ENCODE measurements around the gene SELPLG.
"Not testable (repeated sequence)": the region's sequence is repeated elsewhere in the genome, so short reads cannot be mapped to it uniquely, and the experiment has no call there.

The SELPLG gene

DNA sequence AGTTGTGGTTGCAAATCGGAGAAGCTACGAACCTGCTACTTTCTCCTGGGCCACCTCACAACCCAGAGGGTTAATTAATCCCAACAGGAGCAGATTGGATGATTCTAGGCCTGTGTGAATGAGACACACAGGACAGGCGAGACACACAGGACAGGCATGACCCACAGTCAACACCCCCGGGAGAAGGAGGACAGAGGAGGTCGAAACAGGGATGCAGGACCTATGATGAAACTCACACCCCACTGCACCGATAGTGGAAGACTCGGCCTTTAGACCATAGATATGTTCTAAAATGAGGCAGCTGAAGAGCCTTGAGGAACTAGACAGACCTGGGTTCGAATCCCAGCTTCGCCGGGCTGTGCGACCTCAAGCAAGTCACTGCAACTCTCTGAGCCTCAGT is 47.4 kb downstream of the SELPLG start:
- no peak for DNase-seq

DNA sequence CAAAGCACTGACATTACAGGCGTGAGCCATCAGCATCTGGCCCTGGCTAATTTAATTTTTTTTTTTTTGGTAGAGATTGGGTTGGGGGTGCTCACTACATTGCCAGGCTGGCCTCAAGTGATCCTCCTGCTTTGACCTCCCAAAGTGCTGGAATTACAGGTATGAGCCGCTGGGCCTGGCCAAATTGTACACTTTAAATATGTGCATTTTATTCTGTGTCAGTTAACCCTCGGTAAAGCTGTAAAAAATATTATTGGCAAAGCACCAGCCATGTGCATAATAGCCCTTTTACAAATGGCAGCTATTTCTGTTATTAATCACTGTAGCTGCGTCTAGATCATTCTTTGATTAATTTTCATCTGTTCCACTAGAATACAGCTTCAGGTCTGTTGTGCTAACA is 47.8 kb downstream of the SELPLG start:
- DNase-seq: no peak

DNA sequence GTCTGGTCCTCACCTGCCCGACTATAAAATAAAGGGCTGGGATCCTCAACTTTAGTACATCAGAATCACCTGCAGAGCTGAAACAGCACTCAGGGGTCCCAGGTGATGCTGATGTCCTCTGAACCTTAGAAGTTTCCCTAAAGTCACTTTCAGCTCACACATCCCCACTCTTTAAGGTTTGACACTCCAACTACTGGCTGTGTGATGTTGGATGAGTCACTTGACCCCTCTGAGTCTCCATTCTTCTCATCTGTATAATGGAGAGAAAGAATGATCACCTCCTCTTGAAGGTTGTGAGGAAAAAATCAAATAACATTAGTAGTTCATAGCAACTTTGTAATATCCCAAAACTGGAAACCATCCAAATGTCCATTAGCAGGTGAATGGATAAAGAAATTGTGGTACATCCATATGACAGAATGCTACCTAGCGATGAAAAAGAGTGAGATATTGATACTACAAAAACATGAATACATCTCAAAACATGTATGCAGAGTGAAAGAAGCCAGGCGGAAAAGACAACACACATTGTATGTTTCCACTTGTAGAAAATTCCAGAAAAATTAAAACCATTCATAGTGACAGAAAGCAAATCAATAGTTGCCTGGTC is 49.1 kb downstream of the SELPLG start:
- DNase-seq: no peak

DNA sequence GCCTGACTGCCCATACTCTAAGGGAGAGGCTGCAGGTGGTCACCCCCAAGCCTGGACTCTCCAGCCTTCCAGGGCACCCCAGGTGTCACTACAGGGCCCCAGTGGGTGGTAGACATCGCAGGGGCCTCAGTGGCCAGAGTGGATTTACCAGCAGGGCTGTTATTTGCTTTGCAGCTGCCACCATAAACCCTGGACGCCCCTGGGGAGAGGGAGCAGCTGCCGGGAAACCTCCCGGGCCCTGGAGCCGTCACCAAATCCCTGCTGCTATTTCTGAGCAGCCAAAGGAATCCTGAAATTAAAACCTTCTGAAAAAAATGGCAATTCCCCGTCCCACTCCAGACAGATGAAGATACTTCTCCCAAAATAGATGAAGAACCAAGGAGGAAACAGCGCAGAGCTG is 49.7 kb downstream of the SELPLG start:
- DNase-seq: no peak

DNA sequence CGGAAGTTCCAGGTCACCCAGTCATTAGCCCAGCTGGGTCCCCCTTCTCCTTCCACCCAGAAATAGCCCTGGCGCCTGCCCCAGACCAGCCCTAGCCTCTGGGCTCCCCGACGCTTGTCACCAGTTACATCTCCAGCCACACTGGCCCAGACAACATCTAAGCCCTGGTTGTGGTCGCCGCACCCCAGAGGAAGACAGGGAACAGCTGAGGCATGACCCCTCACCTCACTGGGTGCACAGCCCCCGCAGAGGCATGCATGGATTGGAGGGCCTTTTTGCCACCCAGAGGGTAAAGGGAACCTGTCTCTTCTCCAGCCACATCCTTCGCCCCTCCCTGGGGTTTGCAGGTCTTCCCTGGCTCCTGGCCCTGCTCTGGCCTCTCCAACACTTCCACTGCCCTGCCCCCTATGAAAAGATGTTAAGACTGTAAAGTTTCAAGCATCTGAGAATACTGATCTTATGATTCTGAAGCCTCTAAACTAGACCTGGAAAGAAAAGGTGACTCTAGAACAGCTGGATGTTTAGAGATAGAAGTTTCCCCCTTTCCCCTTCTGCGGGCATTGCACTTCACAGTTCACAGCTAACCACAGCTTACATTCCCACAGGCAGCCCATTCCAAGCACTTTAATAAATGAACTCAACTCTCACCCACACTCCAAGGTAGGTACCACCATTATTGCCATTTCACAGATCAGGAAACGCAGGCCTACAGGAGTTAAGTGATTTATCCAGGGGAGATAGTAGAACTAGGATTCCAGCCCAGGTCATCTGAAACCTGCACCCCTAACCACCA is 50.5 kb downstream of the SELPLG start:
- no peak for DNase-seq

DNA sequence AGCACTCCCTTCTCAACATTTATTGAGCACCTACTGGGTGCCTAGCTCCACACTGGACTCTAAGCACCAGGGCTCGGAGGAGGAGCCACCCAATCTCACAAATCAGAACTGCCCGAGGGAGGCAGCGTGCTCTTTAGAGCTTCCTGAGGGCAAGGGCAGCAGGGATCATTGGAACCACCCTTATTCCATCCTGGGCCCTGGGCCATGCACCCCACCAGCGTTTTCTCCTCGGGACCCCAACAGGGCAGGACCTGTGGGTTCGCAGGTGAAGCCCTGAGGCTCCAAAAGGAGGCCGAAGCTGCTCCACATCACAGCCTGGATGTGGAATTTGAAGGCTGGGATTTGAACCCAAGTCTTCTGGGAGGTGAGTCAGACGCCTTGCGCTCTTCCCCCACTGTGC is 51.2 kb downstream of the SELPLG start:
- no peak for DNase-seq

DNA sequence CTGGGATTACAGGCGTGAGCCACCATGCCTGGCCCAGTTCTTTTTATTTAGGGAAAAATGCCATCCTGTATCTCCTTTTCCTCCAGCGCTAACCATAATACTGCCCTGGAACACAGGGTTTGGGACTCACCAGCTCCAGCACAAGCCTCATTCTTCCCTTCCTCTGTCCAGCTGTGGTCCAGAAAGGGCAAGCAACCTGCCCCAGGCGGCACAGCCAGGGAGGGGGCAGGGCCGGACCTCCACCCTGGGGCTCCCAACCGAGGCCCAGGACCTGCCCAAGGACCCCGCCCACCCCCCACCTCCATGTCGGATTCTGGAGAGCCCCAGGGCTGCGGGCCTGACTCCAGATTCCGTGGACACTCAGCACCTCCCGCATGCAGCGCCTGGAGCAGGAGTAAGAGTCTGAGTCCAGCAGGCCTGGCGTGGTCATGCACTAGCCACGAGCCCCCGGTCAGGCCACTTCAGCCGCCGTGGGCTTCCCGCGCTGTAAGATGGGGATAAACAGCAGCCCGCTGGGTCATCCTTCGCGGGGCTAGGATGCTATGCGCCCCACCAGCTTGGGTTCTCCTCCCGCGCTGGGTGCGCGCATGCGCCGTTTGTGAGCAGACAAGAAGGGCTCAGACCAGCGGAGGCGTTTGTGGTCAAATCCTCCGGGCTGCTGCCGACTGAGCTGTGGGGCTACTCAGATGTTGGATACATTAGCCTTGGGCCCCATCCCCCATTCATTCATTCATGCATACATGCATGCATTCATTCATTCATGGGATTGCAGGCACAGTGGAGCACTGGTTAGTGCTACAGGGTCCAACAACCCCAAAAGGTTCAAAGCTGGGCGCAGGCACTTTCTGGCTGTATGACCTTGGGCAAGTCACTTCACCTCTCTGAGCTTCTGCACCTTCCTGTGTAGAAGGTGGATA is 52.1 kb downstream of the SELPLG start:
- DNase-seq: no peak

DNA sequence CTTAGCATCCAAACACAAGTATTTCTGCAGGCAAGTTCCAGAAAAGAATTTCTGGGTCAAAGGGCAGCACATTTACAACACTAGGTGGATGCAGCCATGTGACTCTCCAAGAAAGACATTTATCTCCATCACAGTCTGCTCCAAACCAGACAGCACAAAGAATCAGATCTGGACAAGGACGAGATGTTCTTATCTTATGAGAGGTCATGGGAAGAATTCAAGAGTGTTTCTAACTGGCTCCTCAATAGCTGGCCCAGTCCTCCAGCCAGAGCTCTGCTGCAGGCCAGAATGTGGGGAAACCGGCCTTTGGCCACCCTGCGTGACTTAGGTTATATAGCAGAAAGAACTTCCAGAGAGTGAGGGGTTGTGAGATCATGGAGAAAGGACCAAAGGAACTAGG is 53.2 kb downstream of the SELPLG start:
- no peak for DNase-seq

DNA sequence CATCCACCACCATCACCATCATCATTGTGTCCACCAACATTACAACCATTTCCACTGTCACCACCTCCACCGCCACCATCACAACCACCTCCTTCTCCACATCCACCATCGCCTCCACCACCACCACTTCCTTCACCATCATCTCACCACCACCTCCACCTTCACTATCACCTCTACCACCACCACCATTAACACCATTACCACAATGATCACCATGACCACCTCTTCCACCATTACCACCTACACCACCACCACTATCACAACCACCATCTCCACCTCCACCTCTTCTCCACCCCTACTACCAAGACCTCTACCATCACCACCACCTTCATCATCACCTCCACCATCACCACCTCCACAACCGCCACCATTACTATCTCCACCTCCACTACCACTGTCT is 54.9 kb downstream of the SELPLG start:
- DNase-seq: no peak

DNA sequence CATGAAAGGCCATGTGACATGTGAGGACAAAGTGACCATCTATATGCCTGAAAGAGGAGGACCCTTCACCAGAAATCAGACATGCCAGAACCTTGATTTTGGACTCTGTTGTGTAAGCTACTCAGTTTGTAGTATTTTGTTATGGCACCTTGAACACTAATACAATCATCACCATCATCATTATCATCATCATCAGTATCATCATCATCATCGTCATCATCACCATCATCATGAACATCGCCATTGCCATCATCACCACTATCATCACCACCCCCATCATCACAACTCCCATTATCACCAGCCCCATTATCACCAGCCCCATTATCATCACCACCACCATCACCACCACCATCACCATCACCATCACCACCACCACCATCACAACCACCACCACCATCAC is 55.4 kb downstream of the SELPLG start:
- DNase-seq: no peak

DNA sequence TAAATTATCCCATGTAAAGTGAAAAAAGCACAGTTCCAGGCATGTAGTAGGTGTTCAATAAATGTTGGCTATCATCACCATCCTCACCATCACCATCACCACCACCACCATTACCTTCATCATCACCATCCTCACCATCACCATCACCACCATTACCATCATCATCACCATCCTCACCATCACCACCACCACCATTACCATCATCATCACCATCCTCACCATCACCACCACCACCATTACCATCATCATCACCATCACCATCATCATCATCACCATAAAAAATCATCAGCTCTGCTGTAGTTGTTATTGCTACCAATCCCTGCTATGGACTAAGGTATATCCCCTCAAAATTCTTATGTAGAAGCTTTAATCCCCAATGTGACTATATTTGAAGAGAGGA is 56.2 kb downstream of the SELPLG start:
- DNase-seq: no peak

DNA sequence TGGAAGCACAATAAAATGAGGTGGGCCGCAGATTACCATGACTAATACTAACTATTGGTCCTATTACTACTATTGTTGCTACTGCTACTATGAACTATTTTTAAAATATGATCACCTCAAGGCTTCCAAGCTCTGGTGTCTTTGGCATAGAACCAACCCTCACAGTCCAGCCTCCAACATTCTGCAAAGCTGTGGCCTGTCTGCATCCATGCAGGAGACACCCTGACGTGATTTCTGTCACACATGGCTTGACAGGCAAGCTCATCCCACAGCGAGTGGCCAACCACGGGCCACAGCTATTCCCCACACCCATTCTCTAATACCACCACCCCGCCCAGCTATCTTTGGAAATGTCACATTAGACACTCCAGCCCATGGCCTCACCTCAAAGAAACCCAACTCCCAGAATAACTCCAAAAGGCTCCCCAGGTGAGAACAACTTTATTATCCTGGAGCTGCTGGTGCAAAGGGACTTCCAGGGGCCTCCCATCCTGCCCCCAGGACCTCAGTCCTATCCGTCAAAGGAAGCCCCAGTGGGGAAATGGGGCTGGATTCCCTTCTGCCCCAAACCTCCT is 56.9 kb downstream of the SELPLG start:
- DNase-seq: no peak

DNA sequence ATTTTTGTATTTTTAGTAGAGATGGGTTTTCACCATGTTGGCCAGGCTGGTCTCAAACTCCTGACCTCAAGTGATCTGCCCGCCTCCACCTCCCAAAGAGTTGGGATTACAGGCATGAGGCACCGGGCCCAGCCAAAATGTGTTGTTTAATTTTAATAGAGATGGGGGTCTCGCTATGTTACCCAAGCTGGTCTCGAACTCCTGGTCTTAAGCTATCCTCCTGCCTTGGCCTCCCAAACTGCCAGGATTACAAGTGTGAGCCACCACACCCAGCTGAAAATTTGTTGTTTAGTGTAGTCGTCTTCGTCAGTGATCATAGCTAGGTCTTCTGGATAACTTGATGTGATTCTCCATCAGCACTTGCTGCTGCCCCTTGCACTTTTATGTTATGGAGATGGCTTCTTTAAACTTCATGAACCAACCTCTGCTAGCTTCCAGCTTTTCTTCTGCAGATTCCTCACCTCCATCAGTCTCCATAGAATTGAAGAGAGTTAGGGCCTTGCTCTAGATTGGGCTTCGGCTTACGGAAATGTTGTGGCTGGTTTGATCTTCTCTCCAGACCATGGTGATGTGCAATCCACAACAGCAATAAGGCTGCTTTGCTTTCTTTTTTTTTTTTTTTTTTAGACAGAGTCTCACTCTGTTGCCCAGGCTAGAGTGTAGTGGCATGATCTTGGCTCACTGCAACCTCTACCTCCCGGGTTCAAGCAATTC is 58.3 kb downstream of the SELPLG start:
- DNase-seq: no peak

DNA sequence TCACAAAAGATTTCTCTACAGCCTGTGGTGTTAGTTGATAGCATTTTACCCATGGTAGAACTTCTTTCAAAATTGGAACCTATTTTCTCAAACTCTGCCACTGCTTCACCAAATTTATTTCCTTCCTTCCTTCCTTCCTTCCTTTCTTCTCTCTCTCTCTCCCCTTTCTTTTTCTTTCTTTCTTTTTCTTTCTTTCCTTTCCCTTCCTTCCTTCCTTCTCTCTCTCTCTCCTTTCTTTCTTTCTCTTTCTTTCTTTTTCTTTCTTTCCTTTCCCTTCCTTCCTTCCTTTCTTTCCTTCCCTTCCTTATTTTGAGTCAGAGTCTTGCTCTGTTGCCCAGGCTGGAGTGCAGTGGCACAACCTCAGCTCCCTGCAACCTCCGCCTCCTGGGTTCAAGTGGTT is 59.4 kb downstream of the SELPLG start:
- DNase-seq: not testable (repeated sequence)

DNA sequence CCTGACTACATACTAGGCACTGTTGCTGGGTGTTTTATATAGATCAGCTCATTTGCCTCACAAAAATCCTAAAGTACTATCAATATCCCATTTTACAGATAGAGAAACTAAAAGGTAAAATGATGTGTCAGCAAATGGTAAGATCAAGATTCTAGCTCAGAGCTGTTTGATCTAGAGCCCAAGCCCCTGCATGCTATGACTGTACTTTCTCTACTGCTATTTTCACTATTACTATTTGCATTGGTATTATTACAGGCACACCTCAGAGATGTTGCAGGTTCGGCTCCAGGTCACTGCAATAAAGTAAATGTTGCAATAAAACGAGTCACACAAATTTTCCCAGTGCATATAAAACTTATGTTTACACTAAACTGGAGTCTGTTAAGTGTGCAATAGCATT is 60.4 kb downstream of the SELPLG start:
- no peak for DNase-seq

DNA sequence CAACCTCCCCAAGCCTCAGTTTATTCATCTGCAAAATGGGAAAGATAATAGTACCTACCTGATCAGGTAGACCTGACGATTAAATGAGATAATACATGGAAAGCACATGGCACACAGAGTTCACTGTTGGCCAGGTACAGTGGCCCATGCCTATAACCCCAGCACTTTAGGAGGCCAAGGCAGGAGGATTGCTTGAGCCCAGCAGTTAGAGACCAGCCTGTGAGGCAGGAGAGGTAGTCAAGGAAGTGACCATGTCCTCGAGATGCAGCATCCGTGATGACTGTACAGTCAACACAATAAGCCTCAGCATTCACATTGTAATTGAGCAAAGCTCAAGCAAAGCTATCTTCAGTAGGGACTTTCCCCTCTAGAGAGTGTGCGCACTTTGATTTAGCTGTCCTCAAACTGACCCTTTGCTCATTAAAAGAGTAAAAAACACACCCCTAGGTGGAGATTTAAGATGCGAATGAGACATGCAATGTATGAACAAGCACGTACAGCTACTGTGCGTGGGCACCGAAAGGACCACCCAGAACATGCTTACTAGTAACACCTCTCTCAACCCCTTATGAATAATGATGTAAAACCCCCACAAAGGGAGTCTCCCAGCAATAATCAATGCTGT is 61.4 kb downstream of the SELPLG start:
- DNase-seq: no peak
